GM19397 (cell line): ENCODE data around the gene IL23A.
"Not testable (repeated sequence)": the region's sequence is repeated elsewhere in the genome, so short reads cannot be mapped to it uniquely, and the experiment has no call there.

Experiments
- ATAC-seq: cut with Tn5 transposase; IDR thresholded peaks from one replicate; pipeline ENCODE4 v1.9.1; 2021; ENCODE audit warnings: mild to moderate bottlenecking, moderate library complexity; ENCODE audit not compliant: unreplicated experiment

Gene IL23A

DNA sequence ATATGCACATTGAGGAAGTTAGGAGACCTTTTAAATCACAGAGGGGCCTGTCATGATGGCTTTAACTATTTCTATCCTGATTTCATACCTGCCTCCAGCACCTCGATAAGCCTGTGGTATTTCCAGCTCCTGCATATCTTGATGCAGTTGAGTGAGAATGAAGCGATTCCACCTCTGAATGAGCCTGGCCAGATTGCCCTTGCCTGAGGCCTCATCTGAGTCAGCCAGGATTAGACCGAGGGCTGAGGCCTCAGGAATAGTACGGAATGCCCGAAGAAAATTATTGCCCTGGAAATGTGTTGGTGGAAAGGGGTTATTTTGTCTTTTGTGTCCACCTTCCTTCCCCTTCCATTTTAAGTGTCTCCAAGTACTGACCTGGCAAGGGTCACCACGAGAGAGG lies 14.5 kb upstream of the IL23A start:
- no peak for ATAC-seq

DNA sequence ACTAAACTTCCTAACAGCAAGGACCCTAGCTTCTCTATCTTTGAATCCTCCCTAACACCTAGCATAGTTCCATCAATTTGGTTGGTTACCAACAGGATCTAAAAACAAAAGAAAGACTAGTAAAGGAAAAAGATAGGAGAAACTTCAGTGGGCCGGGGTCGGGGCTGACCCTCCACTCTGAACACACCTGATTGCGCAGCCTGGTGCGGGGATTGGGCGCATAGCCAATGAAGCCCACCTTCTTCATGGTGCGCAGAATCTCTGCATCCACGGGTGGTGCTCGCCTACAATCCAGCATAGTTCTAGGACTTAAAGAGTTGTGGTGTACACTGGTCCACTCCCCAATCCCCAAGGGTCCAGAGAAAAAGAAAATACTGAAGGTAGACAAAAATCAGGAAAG lies 12.6 kb upstream of the IL23A start:
- no peak for ATAC-seq

DNA sequence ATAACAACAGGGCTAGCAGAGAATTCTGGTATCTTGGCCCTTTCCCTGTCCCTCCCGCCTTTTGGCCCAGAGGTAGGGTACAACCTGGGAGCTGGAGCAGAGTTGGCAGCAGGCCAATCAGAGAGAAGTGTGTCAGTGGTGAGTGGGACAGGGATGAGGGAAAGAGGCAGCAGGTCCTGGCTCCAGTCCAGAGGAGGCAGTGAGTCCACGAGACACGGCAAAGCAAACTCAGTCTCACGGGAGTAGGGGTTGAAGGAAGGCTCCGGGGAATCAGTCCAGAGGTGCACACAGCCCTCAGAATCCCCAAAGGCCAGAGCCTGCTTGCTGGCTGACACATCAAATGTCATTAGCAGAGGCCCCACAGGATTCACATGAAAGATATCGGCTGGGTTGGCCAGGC lies 12.2 kb upstream of the IL23A start:
- ATAC-seq, result no peak

DNA sequence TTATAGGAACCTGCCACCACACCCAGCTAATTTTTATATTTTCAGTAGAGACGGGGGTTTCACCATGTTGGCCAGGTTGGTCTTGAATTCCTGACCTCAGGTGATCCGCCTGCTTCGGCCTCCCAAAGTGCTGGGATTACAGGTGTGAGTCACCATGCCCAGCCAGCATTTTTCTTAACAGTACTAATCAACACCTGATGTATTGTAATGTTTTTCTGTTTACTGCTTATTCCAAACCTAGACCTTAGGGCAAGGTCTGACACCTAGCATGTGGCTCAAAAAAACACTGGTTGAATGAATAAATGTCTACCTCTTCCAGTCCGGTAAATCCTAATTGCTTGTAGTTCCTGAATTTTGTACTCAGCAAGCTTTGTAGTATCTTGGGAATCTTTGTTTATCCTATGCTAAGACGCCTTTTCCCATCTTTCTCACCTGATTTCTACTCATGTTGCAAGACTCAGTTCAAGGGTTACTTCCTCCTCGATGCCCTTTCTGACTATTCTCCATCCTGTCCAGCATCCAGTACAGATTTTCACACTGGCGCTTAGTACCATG lies 7.7 kb upstream of the IL23A start:
- ATAC-seq, result no peak

DNA sequence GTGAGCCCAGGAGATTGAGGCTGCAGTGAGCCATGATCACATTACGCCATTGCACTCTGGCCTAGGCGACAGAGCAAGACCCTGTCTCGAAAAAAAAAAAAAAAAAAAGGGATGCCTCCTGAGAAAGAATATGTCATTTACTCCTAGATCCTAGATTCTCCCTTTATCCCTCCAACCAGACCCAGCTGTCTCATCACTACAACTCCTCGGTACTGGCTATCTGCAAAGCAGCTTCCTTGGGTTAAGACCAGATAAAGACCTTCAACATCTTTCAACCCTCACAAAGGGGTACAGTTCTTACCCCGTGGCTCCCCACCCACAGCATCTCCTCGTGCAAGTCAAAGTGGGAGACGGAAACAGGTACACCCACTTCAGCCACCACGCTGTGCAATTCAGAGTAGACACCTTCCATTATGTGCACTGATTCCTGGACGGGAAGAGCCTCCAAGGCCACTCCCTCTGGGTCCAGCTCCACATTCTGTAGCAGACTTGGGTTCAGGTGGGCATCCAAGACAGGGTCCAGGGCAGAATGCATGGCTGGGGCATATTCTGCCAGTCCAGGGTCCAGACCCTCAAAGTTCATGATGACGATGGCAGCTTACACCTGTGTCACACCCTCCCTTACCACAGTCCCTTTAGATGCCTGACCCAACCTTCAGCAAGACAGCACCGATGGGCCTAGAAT lies 6.0 kb upstream of the IL23A start:
- ATAC-seq, result no peak

DNA sequence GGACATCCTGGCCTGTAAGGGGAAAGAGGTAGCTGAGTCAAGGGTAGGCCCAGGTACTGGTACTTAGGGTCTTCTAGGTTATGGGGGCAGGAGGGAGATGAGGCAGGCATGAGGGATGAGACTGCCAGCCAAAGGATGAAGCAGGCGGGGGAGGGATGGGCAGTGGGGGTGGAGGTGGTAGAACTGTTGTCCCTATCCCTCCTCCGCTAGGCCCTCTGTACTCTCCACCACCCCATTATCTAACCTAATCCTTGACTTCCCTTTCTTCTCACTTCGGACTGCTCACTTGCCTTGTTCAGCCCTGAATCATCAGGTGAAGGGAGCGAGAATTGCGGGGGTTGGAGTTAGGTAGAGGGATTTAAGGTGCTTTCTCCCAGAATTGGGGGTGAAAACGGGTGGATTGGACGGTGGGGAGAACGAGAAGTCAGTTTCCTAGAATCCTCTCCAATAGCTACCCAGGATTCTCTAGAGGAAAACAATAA lies 5.4 kb upstream of the IL23A start:
- ATAC-seq, result no peak

DNA sequence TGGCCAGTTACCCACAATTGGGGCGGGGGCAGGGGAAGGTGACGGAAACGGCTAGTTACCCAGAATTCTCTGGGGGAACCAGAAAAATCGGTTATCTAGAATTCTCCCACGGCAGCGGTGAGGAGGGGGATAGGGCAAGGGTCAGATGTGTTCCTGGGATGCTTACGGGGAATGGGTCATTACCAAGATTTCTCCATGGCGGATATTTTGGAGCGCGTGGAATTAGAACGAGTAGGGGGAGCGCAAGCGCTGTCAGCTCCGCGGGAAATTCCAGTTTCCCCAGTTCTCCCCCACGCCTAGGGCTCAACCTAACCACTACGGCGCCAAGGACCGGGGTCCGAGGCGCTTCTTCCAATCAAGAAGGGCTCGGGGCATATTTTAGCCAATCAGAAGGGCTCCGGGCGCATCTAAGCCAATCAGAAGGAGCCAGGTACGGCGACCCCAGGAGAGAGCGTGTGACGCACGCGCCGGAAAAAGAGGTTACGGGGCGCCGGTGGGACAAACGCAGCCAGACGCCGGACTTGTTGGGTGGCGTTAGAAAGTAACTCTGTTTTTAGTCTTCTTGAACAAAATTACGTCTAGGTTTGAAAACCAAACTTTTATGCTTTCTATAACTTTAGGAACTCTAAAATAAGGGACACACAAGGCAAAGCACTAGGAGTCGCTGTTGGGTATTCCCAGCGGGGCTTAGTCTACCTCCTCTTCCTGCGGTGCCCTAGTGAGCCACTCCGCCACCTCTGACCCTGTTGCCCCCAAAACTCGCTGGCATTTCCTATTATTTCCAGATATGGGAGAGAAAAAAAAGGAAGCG lies 4.8 kb upstream of the IL23A start, which contains the start of gene PAN2:
PAN2 (minus strand) TSS at position 322 of the 811 bp plus-strand sequence. CDS start 906 bp downstream, outside the sequence.
- peak; percentile 91 for ATAC-seq

DNA sequence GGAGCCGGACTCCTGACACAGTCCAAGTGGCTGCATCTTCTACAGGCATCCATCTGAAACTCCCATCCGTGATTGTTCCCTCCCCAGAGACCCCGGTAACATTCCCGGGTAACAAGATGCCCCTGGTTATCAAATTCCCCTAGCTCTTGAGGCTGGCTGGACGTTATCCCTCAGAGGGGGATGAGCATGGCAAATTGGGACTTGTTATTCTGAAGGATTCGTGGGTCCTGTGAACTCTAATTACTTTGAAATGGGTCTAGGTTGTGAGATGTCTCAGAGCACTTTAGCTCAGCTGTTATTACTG lies 4.2 kb upstream of the IL23A start:
- ATAC-seq, result no peak

DNA sequence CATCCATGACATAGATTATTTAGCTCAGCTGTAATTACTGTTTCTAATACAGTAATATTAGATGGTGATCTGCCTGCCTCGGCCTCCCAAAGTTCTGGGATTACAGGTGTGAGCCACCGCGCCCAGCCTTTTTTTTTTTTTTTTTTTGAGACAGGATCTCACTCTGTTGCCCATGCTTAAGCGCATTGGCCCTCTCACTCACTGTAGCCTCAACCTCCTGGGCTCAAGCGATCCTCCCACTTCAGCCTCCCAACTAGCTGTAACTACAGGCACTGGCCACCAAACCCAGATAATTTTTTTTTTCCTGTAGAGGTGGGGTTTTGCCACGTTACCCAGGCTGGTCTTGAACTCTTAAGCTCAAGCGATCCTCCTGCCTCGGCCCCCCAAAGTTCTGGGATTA lies 3.2 kb upstream of the IL23A start:
- not testable (repeated sequence) for ATAC-seq

DNA sequence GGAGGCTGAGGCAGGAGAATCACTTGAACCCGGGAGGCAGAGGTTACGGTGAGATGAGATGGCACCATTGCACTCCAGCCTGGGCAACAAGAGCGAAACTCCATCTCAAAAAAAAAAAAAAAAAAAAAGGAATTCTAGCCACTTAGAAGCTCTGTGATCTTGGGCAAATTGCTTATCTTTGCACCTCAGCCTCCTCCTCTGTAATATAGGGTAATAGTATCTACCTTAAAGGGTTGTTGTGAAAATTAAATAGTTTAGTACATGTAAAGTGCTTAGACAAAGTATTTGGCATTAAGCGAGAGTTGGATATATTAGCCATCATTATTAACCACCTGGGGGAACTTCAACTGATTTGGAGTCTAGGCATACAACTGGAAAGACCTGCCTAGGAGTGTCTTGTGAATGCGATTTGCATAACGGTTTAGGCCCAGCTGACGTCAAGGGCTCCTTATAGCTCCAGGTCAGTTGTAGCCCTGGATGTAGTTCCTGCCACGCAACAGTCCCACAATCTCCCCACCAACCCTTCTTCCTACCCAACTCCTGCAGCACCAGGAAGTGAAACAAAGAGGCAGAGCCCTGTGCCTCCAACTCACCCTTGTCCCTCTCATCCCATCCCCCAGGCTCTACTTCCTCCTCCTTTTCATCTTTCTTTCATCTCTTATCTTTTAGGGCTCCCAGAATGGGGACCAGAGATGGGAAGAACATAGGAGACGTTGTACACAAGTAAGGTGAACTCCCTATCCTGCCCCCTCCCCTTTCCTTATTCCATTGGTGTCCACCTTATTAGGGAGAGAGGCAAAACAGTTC lies 2.1 kb upstream of the IL23A start:
- no peak for ATAC-seq

DNA sequence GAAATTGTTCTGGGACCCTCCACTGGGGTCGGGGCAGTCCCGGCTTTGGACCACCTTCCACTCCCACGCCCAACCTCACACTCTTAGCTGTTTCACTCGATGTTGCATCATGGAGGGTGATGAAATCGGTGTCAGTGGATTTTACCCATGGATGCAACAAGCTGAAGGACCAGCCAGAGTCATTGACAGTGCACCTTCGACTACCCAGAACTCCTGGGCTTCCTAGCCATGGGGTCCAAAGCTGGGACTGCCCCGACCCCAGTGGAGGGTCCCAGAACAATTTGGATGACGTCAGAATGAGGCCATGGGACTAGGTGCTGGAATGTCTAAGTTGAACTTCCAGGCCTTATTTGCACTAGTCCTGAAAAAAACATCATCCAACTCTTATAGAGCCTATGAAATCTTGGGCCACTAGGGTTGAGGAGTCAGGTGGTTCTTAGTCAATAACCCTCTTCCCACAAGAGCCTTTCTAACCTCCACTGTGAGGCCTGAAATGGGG lies 882 bp upstream of the IL23A start:
- no peak for ATAC-seq

DNA sequence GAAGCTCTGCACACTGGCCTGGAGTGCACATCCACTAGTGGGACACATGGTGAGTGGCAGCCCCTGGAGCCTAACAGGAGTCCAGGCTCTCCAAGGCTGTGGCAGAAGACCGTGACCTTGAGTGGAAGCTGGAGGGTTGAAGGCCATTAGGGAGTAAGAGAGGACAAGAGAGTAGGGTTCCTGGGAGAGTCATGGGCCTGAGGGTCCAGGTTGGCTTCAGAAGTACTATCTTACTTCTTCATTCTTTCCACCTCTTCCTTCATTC lies 406 bp downstream of the IL23A start:
- ATAC-seq, result no peak

DNA sequence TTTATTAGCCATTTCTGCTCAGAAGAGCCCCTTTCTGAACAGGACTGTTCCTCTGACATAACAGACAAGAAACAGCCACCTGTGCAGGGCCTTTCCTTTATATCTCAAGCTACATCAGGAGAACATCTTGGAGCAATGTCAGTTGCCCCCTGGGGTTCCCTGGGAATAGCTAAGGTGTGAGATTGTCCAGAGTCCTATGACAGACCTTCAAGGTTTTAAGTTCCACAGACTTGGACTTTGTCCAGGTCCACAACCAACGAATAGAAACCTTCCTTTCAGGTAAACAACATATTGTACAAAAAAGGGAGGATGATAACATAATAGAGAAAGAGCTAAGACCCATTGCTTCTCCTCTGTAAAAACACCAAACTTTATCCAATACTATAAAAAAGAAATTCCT lies 2.9 kb downstream of the IL23A start:
- no peak for ATAC-seq

DNA sequence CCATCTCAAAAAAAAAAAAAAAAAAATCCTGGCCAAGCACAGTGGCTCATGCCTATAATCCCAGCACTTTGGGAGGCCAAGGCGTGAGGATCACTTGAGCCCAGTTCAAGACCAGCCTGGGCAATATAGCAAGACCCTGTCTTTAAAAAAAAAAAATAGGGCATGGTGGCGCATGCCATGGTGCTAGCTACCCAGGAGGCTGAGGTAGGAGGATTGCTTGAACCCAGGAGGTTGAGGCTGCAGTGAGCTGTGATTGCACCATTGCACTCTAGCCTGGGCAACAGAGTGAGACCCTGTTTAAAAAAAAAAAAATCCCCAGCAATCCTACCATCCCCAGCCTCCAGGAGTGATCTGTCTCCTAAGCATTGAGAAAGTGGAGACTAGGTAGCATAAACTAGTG lies 3.6 kb downstream of the IL23A start:
- not testable (repeated sequence) for ATAC-seq

DNA sequence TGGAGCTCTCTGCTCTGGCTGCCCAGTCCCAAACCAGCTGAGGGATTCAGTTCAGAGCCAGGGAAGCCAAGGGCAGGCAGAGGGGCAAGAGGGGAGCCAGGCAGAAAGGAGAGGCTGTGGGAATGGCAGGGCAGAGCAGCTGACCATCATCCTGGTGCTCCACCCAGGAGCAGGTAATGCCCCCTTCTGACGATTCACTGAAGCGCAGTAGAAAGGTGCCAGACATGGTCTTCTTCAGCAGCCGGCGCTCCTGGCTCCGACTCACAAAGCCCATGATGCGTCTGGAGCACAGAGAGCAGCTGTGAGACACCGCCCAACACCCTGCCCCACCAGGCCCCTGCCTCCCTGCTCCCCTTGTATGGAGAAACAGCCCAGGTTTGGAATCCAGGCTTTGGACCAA lies 8.0 kb downstream of the IL23A start:
- ATAC-seq, result no peak

DNA sequence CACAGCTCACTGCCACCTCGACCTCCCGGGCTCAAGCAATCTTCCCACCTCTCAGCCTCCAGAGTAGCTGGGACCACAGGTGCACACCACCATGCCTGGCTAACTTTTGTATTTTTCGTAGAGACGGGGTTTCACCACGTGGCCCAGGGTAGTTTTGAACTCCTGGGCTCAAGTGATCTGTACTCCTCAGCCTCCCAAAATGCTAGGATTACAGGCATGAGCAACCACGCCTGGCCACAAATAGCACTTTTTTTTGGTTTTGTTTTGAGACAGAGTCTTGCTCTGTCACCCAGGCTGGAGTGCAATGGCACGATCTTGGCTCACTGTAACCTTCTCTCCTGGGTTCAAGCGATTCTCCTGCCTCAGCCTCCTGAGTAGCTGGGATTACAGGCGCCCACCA lies 8.6 kb downstream of the IL23A start:
- ATAC-seq, result not testable (repeated sequence)

DNA sequence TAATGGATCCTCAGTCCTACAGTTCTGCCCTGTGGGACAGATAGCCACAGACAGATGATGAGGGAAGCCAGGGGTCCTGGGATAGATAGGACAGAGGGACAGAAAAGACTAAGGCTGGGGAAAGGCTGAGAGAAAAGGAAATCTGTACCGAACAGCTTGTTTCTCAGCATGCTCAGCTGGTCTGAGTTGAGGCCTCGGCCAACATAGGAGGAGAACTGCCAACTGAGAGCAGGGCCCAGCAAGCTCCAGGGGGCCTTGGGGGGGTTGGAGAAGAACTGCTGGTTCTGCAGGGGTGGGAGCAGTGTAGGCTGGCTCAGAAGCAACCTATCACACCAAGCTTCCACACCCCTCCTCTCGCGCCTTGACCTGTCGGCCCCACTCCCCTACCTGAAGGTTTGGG lies 10.1 kb downstream of the IL23A start:
- ATAC-seq, result no peak

DNA sequence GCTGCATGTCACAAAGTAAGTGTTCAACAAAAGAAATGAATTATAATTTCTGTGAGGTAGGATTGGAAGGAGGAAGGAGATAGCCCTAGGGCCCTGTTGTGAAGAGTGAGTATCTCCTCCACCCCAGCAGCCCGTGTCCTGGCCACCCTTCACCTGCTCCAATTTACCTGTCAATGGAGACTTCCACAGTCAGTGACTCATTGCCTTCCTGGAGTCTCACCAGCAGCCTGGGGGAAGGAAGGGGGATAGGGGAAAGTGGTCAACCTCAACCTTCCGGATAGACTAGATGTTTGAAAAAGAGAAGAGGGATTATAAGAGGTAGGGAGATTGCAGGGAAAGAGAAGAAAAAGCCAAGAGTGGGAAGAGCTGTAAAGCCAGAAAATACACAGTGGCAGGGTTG lies 12.0 kb downstream of the IL23A start:
- ATAC-seq, result no peak

DNA sequence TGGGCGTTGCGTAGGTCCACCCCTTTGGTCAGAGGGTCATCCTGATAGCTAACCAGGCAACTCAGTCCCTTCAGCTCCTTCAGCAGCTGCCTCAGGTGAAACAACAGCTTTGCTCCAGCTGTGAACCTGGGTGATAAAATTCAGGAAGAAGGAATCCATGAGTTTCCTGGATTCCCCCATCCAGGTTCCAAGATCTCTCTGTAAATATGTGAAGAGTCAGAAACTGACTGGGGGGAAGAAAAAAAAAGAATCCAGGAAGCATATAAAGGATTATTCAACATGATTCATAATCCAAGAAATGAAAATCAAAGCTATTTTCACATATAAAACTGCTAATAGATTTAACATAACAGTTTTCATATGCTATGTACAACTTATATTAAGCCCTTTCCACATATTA lies 12.6 kb downstream of the IL23A start:
- ATAC-seq, result no peak

DNA sequence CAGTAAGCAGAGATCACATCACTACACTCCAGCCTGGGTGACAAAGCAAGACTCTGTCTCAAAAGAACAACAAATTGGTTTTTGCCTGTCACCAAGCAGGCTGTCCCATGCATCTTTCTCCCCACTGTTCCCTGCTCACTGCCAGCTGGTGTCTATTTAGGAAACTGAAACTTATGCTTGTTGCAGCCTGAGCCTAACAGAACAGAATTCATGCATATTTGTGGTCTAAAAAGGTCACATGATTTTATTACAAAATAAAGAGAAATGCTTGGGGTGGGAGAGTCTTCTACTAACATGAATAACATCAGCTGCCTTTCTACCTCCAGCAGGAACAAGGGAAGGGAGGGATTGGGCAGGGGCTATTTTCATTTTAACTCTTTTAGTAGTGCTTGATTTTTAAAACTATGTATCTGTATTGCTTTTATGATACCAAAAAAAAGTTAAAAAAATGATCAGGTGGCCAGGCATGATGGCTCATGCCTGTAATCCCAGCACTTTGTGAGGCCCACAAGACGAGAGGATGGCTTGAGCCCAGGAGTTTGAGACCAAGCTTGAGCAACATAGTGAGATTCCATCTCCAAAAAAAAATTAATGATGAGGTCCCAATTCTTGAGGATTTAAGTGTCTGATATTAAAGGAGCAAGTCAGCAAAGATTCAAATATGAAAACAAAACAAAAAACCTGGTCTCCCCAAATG lies 20.3 kb downstream of the IL23A start:
- ATAC-seq, result no peak
